Loucy (cell line): Measurements from ENCODE around the gene PAK2.
"Not testable (repeated sequence)": the region's sequence is repeated elsewhere in the genome, so short reads cannot be mapped to it uniquely, and the experiment has no call there.

ENCODE experiments used
- CTCF ChIP-seq: fragments of 200-600 bp; sonication (generic); conservative IDR thresholded peaks from 2 replicates; pipeline ENCODE4 v1.5.1; 2014; ENCODE audit warnings: mild to moderate bottlenecking, antibody characterized with exemption, low read length
- EZH2phosphoT487 ChIP-seq: fragments of 200-600 bp; IDR thresholded peaks from 2 replicates; pipeline ENCODE4 v1.6.1; 2018; ENCODE audit warnings: antibody characterized with exemption, mild to moderate bottlenecking, moderate library complexity, borderline replicate concordance

- not testable (repeated sequence) for TF ChIP-seq CTCF, EZH2phosphoT487
Measured at GRCh38 chr3:196874511-196875094, 134.9 kb downstream of the PAK2 start.
